ENCODE results near the gene SLC24A3. TPM values are rescaled to one million over a fixed set of nuclear protein-coding genes. Genes with fewer than 3 reads are reported as not detected.

Gene SLC24A3
- total RNA-seq, 1 donor from 2014 or later: 0.11 TPM

DNA sequence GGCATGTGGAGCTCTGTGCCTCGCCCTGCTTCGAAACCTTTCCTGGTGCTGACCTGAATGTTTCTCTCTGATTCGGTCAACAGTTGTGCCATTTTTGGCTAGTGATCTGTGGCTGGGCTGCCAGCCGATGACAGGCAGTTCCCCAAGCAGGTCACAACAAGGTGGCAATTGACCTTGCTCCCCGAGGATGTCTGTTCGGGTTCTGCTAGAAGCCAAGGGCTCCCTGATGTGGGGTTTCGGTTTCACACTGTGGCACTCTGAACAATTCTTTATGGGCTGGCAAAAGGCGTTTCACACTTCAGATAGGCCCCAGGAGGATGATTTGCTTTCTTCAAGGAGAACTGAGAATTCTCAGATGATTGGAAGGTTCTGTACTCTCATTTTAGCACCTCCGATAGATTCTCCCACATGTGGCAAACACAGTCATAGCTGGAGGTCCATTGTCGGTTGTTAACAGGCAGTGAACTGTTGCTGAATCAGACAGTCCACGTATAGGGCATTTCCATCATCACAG is 135.6 kb downstream of the SLC24A3 start:
- no peak for DNase-seq (ENCODE audit: extremely low spot score, unreplicated experiment)
- TF ChIP-seq, protein P1, sequence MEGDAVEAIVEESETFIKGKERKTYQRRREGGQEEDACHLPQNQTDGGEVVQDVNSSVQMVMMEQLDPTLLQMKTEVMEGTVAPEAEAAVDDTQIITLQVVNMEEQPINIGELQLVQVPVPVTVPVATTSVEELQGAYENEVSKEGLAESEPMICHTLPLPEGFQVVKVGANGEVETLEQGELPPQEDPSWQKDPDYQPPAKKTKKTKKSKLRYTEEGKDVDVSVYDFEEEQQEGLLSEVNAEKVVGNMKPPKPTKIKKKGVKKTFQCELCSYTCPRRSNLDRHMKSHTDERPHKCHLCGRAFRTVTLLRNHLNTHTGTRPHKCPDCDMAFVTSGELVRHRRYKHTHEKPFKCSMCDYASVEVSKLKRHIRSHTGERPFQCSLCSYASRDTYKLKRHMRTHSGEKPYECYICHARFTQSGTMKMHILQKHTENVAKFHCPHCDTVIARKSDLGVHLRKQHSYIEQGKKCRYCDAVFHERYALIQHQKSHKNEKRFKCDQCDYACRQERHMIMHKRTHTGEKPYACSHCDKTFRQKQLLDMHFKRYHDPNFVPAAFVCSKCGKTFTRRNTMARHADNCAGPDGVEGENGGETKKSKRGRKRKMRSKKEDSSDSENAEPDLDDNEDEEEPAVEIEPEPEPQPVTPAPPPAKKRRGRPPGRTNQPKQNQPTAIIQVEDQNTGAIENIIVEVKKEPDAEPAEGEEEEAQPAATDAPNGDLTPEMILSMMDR (IDR thresholded peaks at IDR 0.05): no peak
- no peaks in the 10 kb centered on the region for H3K9me3 Mint-ChIP-seq (ENCODE audit: unreplicated experiment)
- no peak overlapping the region for H3K27ac Mint-ChIP-seq (ENCODE audit: unreplicated experiment)
- H3K4me3 Mint-ChIP-seq (ENCODE audit: unreplicated experiment): no peak overlapping the region
- no peaks in the 10 kb centered on the region for H3K4me1 Mint-ChIP-seq (ENCODE audit: unreplicated experiment)
- no peaks in the 10 kb centered on the region for H3K36me3 Mint-ChIP-seq (ENCODE audit: unreplicated experiment)
- H3K27me3 Mint-ChIP-seq (ENCODE audit: unreplicated experiment): no peaks in the 10 kb centered on the region

DNA sequence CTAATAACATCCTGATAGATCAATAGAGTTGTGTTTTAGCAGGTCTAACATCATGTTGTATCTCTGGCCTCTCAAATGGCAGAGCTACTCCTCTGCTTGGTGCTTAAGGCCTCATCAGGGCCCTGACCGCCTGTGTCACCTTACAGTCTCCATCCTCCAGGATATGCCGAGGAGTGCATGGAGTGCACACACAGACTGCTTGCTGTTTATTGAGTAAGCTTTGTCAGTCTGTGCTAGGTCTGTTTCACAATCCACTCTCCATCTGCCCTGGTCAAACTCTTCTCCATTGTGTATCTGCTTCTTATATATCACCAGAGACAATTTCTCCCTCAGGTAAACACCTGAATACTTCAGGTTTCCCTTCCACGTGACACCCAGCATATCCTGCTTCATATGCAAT is 136.1 kb downstream of the SLC24A3 start:
- no peaks in the 10 kb centered on the region for H3K36me3 Mint-ChIP-seq (ENCODE audit: unreplicated experiment)
- no peak overlapping the region for H3K4me3 Mint-ChIP-seq (ENCODE audit: unreplicated experiment)
- H3K27ac Mint-ChIP-seq (ENCODE audit: unreplicated experiment): no peak overlapping the region
- DNase-seq (ENCODE audit: extremely low spot score, unreplicated experiment): no peak
- H3K27me3 Mint-ChIP-seq (ENCODE audit: unreplicated experiment): no peaks in the 10 kb centered on the region
- H3K4me1 Mint-ChIP-seq (ENCODE audit: unreplicated experiment): no peaks in the 10 kb centered on the region
- no peaks in the 10 kb centered on the region for H3K9me3 Mint-ChIP-seq (ENCODE audit: unreplicated experiment)
- TF ChIP-seq, protein P1 (IDR thresholded peaks at IDR 0.05): no peak

DNA sequence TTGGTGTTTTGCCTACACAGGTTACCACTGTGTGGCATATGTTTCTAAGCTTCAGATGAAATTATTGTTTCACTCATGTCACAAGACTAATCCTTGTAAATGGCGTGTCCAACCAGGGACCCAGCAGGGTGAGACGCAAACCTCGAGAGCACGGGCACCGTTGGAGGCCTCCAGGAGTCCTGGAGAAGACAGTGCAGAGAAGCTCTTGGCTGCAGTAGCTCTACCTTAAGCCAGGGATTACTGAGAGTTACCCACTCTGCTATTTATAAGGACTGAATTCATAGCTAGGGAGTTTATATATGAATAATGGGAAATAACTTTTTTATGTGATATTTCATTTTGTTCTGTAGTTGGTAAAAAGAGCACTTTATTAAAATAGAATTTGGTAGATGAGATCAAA is 137.4 kb downstream of the SLC24A3 start:
- no peak overlapping the region for H3K4me3 Mint-ChIP-seq (ENCODE audit: unreplicated experiment)
- H3K27ac Mint-ChIP-seq (ENCODE audit: unreplicated experiment): no peak overlapping the region
- H3K27me3 Mint-ChIP-seq (ENCODE audit: unreplicated experiment): no peaks in the 10 kb centered on the region
- H3K9me3 Mint-ChIP-seq (ENCODE audit: unreplicated experiment): no peaks in the 10 kb centered on the region
- H3K36me3 Mint-ChIP-seq (ENCODE audit: unreplicated experiment): no peaks in the 10 kb centered on the region
- no peak for DNase-seq (ENCODE audit: extremely low spot score, unreplicated experiment)
- no peaks in the 10 kb centered on the region for H3K4me1 Mint-ChIP-seq (ENCODE audit: unreplicated experiment)
- TF ChIP-seq, protein P1 (IDR thresholded peaks at IDR 0.05): no peak

DNA sequence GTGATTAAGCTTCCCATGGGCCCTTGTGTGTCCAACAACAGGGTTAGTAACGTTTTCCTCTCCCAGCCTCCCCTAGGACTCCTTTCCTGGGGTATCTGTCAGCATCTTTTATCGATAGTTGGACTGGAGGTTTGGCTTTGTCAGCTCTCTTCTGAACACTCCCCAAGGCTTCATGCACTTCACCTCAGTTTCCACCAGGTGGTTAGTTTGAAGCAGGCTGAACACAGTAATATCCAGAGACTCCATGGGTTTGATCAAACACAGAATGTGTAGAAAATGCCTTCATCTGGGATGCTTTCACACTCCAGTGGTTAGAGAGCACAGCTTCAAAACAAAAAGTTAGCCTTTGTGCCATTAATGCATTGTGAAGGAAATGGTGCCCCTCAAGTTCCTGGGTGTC is 139.1 kb downstream of the SLC24A3 start:
- Mint-ChIP-seq H3K4me3 (ENCODE audit: unreplicated experiment) (no peak overlapping the region), H3K27ac (ENCODE audit: unreplicated experiment) (no peak overlapping the region), H3K9me3 (ENCODE audit: unreplicated experiment) (no peaks in the 10 kb centered on the region), H3K36me3 (ENCODE audit: unreplicated experiment) (no peaks in the 10 kb centered on the region), H3K4me1 (ENCODE audit: unreplicated experiment) (no peaks in the 10 kb centered on the region), H3K27me3 (ENCODE audit: unreplicated experiment) (no peaks in the 10 kb centered on the region)
- TF ChIP-seq, protein P1 (IDR thresholded peaks at IDR 0.05): no peak
- no peak for DNase-seq (ENCODE audit: extremely low spot score, unreplicated experiment)

DNA sequence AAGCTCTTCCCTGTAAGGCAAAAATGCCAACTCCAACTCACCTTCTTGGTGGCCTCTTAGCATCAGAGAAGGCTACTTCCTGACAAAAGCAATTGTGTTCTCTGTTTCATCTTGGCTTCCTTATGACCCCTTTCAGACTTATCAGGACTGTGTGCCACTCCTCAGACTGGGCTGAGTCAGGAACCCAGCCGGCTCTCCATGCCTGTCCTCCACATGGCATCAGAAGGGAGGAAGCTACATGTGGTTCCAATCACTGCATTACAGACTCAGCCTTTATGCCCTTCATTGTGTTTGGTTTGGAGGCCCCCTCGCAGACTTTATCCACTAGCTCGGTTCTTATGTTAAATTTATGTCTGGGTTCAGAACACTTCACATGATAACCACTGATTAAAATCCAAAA is 142.5 kb downstream of the SLC24A3 start:
- Mint-ChIP-seq H3K27ac (ENCODE audit: unreplicated experiment) (no peak overlapping the region), H3K36me3 (ENCODE audit: unreplicated experiment) (no peaks in the 10 kb centered on the region), H3K4me3 (ENCODE audit: unreplicated experiment) (no peak overlapping the region), H3K4me1 (ENCODE audit: unreplicated experiment) (no peaks in the 10 kb centered on the region), H3K27me3 (ENCODE audit: unreplicated experiment) (no peaks in the 10 kb centered on the region), H3K9me3 (ENCODE audit: unreplicated experiment) (no peaks in the 10 kb centered on the region)
- TF ChIP-seq, protein P1 (IDR thresholded peaks at IDR 0.05): no peak
- DNase-seq (ENCODE audit: extremely low spot score, unreplicated experiment): no peak
